ENCODE results near the gene CPT1B.
"Not testable (repeated sequence)": the region's sequence is repeated elsewhere in the genome, so short reads cannot be mapped to it uniquely, and the experiment has no call there.

The CPT1B gene

GRCh38 chr22:50544746-50545253 is 33.4 kb downstream of the CPT1B start:
- DNase-seq (ENCODE audit: insufficient read length, low spot score) = no peak
- FAIRE-seq = peak; percentile 28
- TF ChIP-seq PAX5 (IDR thresholded peaks at IDR 0.05; ENCODE audit: insufficient read depth, low read length, severe bottlenecking) (no peak), POLR2AphosphoS5 (IDR thresholded peaks at IDR 0.05; ENCODE audit: low read depth, low read length) (no peak), POLR2A (IDR thresholded peaks at IDR 0.05; ENCODE audit: low read depth, low read length) (no peak), TAF1 (IDR thresholded peaks at IDR 0.05; ENCODE audit: low read depth, low read length) (no peak), POU2F2 (IDR thresholded peaks at IDR 0.05; ENCODE audit: low read depth, low read length) (no peak), SPI1 (IDR thresholded peaks at IDR 0.05; ENCODE audit: low read depth, low read length) (no peak)

GRCh38 chr22:50544078-50544745 is 34.0 kb downstream of the CPT1B start:
- peak; percentile 80 for DNase-seq (ENCODE audit: insufficient read length, low spot score)
- FAIRE-seq = peak; percentile 88
- TF ChIP-seq PAX5 (IDR thresholded peaks at IDR 0.05; ENCODE audit: insufficient read depth, low read length, severe bottlenecking) = peak; percentile 77
- no peak for TF ChIP-seq POLR2AphosphoS5 (IDR thresholded peaks at IDR 0.05; ENCODE audit: low read depth, low read length)

- DNase-seq (ENCODE audit: insufficient read length, low spot score) (no peak), FAIRE-seq (peak; percentile 97)
- TF ChIP-seq TAF1 (IDR thresholded peaks at IDR 0.05; ENCODE audit: low read depth, low read length) = no peak
- TF ChIP-seq POLR2AphosphoS5 (IDR thresholded peaks at IDR 0.05; ENCODE audit: low read depth, low read length) = peak; percentile 51; the same call in 1 of the 2 replicates
- 0 out of 2 replicates have a peak, but pooled peaks have one; percentile 34 for TF ChIP-seq POU2F2 (IDR thresholded peaks at IDR 0.05; ENCODE audit: low read depth, low read length)
- TF ChIP-seq PAX5 (IDR thresholded peaks at IDR 0.05; ENCODE audit: insufficient read depth, low read length, severe bottlenecking) = no peak
- no peak for TF ChIP-seq SPI1 (IDR thresholded peaks at IDR 0.05; ENCODE audit: low read depth, low read length)
- peak; percentile 15; the same call in 1 of the 2 replicates for TF ChIP-seq POLR2A (IDR thresholded peaks at IDR 0.05; ENCODE audit: low read depth, low read length)
These were observed 35.8 kb downstream of the CPT1B start for GRCh38 chr22:50542416-50542927.

GRCh38 chr22:50541667-50542026 is 36.6 kb downstream of the CPT1B start:
- peak; percentile 82 for FAIRE-seq
- not testable (repeated sequence) for DNase-seq (ENCODE audit: insufficient read length, low spot score)

GRCh38 chr22:50540381-50540780 is 37.8 kb downstream of the CPT1B start:
- DNase-seq (ENCODE audit: insufficient read length, low spot score) (no peak), FAIRE-seq (no peak)
- TF ChIP-seq POLR2AphosphoS5 (IDR thresholded peaks at IDR 0.05; ENCODE audit: low read depth, low read length) (no peak), POLR2A (IDR thresholded peaks at IDR 0.05; ENCODE audit: low read depth, low read length) (no peak), SPI1 (IDR thresholded peaks at IDR 0.05; ENCODE audit: low read depth, low read length) (no peak), PAX5 (IDR thresholded peaks at IDR 0.05; ENCODE audit: insufficient read depth, low read length, severe bottlenecking) (no peak), TAF1 (IDR thresholded peaks at IDR 0.05; ENCODE audit: low read depth, low read length) (no peak), POU2F2 (IDR thresholded peaks at IDR 0.05; ENCODE audit: low read depth, low read length) (no peak)

GRCh38 chr22:50537765-50538164 is 40.5 kb downstream of the CPT1B start:
- TF ChIP-seq POLR2AphosphoS5 (IDR thresholded peaks at IDR 0.05; ENCODE audit: low read depth, low read length) = no peak
- TF ChIP-seq TAF1 (IDR thresholded peaks at IDR 0.05; ENCODE audit: low read depth, low read length) = no peak
- TF ChIP-seq PAX5 (IDR thresholded peaks at IDR 0.05; ENCODE audit: insufficient read depth, low read length, severe bottlenecking) = no peak
- no peak for TF ChIP-seq SPI1 (IDR thresholded peaks at IDR 0.05; ENCODE audit: low read depth, low read length)
- no peak for TF ChIP-seq POU2F2 (IDR thresholded peaks at IDR 0.05; ENCODE audit: low read depth, low read length)
- no peak for TF ChIP-seq POLR2A (IDR thresholded peaks at IDR 0.05; ENCODE audit: low read depth, low read length)
- no peak for FAIRE-seq

GRCh38 chr22:50536226-50536625 is 42.0 kb downstream of the CPT1B start:
- no peak for TF ChIP-seq POLR2AphosphoS5 (IDR thresholded peaks at IDR 0.05; ENCODE audit: low read depth, low read length)
- no peak for TF ChIP-seq POLR2A (IDR thresholded peaks at IDR 0.05; ENCODE audit: low read depth, low read length)
- TF ChIP-seq POU2F2 (IDR thresholded peaks at IDR 0.05; ENCODE audit: low read depth, low read length) = no peak
- TF ChIP-seq TAF1 (IDR thresholded peaks at IDR 0.05; ENCODE audit: low read depth, low read length) = no peak
- no peak for TF ChIP-seq SPI1 (IDR thresholded peaks at IDR 0.05; ENCODE audit: low read depth, low read length)
- no peak for TF ChIP-seq PAX5 (IDR thresholded peaks at IDR 0.05; ENCODE audit: insufficient read depth, low read length, severe bottlenecking)
- FAIRE-seq = peak; percentile 62
- DNase-seq (ENCODE audit: insufficient read length, low spot score) = no peak

More at GRCh38 chr22:50537765-50538164, 40.5 kb downstream of the CPT1B start:
- no peak for DNase-seq (ENCODE audit: insufficient read length, low spot score)

- DNase-seq (ENCODE audit: insufficient read length, low spot score) (no peak), FAIRE-seq (peak; percentile 28)
- TF ChIP-seq SPI1 (IDR thresholded peaks at IDR 0.05; ENCODE audit: low read depth, low read length) (no peak), TAF1 (IDR thresholded peaks at IDR 0.05; ENCODE audit: low read depth, low read length) (no peak), POLR2AphosphoS5 (IDR thresholded peaks at IDR 0.05; ENCODE audit: low read depth, low read length) (no peak), POLR2A (IDR thresholded peaks at IDR 0.05; ENCODE audit: low read depth, low read length) (no peak), POU2F2 (IDR thresholded peaks at IDR 0.05; ENCODE audit: low read depth, low read length) (no peak), PAX5 (IDR thresholded peaks at IDR 0.05; ENCODE audit: insufficient read depth, low read length, severe bottlenecking) (no peak)
These were observed 43.1 kb downstream of the CPT1B start for GRCh38 chr22:50535113-50535512.

GRCh38 chr22:50533856-50534711 is 44.1 kb downstream of the CPT1B start:
- peak; percentile 95 for FAIRE-seq
- not testable (repeated sequence) for DNase-seq (ENCODE audit: insufficient read length, low spot score)
- peak; percentile 54; the same call in 1 of the 2 replicates for TF ChIP-seq POLR2A (IDR thresholded peaks at IDR 0.05; ENCODE audit: low read depth, low read length)
